ENCODE results near the gene TDRD7. TPM values are rescaled to one million over a fixed set of nuclear protein-coding genes. Genes with fewer than 3 reads are reported as not detected.

TDRD7 gene
- total and polyA plus RNA-seq, 2 donors (not counting 1 experiment from before 2014, with no cell fraction given): 11.5 to 19.7 TPM

DNA sequence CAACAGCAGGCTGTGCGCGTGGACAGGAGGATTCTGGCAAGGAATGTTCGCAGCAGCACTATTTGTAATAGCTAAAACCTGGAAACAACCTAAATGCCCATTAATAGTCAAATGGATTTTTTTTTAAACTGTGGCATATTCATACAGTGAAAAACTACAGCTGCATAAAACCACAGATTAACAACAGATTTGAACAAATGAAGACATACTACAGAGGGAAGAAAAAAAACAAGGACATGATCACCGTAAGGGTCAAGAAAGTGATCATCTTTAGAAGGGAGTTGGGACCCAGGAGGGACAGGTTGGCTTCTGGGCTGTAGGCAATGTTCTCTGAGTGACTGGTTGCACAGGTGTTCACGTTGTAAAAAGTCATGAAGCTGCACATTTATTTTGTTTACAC, 88.4 kb downstream of the TDRD7 start:
- no peak for TF ChIP-seq EZH2 (IDR thresholded peaks at IDR 0.05; ENCODE audit: borderline replicate concordance, insufficient read depth, low read depth, low read length, poor library complexity, severe bottlenecking)
- TF ChIP-seq, protein P1, sequence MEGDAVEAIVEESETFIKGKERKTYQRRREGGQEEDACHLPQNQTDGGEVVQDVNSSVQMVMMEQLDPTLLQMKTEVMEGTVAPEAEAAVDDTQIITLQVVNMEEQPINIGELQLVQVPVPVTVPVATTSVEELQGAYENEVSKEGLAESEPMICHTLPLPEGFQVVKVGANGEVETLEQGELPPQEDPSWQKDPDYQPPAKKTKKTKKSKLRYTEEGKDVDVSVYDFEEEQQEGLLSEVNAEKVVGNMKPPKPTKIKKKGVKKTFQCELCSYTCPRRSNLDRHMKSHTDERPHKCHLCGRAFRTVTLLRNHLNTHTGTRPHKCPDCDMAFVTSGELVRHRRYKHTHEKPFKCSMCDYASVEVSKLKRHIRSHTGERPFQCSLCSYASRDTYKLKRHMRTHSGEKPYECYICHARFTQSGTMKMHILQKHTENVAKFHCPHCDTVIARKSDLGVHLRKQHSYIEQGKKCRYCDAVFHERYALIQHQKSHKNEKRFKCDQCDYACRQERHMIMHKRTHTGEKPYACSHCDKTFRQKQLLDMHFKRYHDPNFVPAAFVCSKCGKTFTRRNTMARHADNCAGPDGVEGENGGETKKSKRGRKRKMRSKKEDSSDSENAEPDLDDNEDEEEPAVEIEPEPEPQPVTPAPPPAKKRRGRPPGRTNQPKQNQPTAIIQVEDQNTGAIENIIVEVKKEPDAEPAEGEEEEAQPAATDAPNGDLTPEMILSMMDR (IDR thresholded peaks at IDR 0.05): no peak
- Histone ChIP-seq H3K9ac (ENCODE audit: low read length) (no peak overlapping the region), H3K9me3 (ENCODE audit: control extremely low read depth in 1 of 3, control insufficient read depth in 2 of 3, insufficient read depth in 1 of 3, low read length in 2 of 3) (peaks cover 0 to 7% (median 0%) of the 10 kb centered on the region in 3 donors), H4K20me1 (ENCODE audit: control insufficient read depth, insufficient read depth, low read length, poor library complexity, severe bottlenecking) (no peaks in the 10 kb centered on the region), H3K79me2 (ENCODE audit: control insufficient read depth, insufficient read depth, low read length) (no peaks in the 10 kb centered on the region), H3K36me3 (replicated peaks in 1 of 2; ENCODE audit: control extremely low read depth in 1 of 2, control insufficient read depth in 1 of 2, extremely low read depth in 1 of 2, insufficient read depth in 2 of 2, low read length in 1 of 2) (peaks cover 2 to 10% of the 10 kb centered on the region in 2 experiments), H3K27ac (ENCODE audit: low read length in 2 of 2) (no peak overlapping the region), H3K4me1 (ENCODE audit: control insufficient read depth in 2 of 2, insufficient read depth in 2 of 2, low read length in 2 of 2) (peaks cover 16 to 20% of the 10 kb centered on the region in 2 donors), H3K4me2 (replicated peaks; ENCODE audit: low read depth, low read length, poor library complexity, severe bottlenecking) (no peak overlapping the region), H3K27me3 (replicated peaks in 1 of 4; ENCODE audit: control extremely low read depth in 1 of 4, control insufficient read depth in 3 of 4, insufficient read depth in 4 of 4, low read length in 3 of 4) (peaks cover 0 to 41% (median 24%) of the 10 kb centered on the region in 4 experiments), H2AFZ (ENCODE audit: insufficient read depth, low read depth, low read length, poor library complexity, severe bottlenecking) (no peak overlapping the region), H3K4me3 (ENCODE audit: control extremely low read depth in 1 of 5, extremely low read depth in 1 of 5, insufficient read depth in 1 of 5, low read depth in 2 of 5, low read length in 4 of 5) (no peak overlapping the region)
- no peak for DNase-seq
- H3K4me1 Mint-ChIP-seq: peaks cover 21% of the 10 kb centered on the region
- H3K9me3 Mint-ChIP-seq (ENCODE audit: insufficient read depth): no peaks in the 10 kb centered on the region
- no CpG with 5 or more reads among the region's 5 CpGs for WGBS (ENCODE audit: insufficient coverage)
- intact Hi-C loops (cut with micrococcal nuclease): loop anchor here (2.0 kb wide), 1 partner anchor 87 kb away; the partner anchor contains the start of gene TDRD7
- peak overlapping the region; percentile 60 for H3K4me3 Mint-ChIP-seq
- peaks cover 37% of the 10 kb centered on the region for H3K27me3 Mint-ChIP-seq
- ChIA-PET CTCF (interaction anchor here (0.6 to 2.0 kb wide), 3 partner anchors 14 to 57 kb away, joined by 3 to 5 read pairs (median 3); no protein-coding TSS in a partner anchor), POLR2A (no interaction called here)
- no peak overlapping the region for H3K27ac Mint-ChIP-seq
- ATAC-seq (ENCODE audit: low read depth): no peak

DNA sequence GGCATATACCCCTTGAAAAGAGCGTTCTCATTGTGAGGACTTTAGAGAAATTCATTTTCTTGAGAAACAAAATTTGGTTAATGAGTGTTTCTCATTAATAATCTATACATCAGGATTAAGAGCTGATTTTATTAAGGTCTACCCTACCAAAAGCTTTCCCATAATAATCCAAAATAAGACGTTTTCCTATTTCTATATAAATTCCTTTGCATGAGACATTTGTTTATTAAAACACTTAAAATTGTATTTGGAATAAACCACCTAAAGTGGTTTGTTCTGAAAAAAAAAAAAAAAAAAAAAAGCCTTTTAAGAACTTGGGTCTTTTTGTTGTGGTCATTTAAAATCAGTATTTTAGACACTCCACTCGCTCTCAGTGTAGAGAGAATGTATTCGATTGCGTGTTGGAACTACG, 88.9 kb downstream of the TDRD7 start:
- Histone ChIP-seq H3K79me2 (ENCODE audit: control insufficient read depth, insufficient read depth, low read length) (no peaks in the 10 kb centered on the region), H2AFZ (ENCODE audit: insufficient read depth, low read depth, low read length, poor library complexity, severe bottlenecking) (peak overlapping the region; percentile 49), H3K4me2 (replicated peaks; ENCODE audit: low read depth, low read length, poor library complexity, severe bottlenecking) (peak overlapping the region; percentile 94), H4K20me1 (ENCODE audit: control insufficient read depth, insufficient read depth, low read length, poor library complexity, severe bottlenecking) (no peaks in the 10 kb centered on the region), H3K27me3 (replicated peaks in 1 of 4; ENCODE audit: control extremely low read depth in 1 of 4, control insufficient read depth in 3 of 4, insufficient read depth in 4 of 4, low read length in 3 of 4) (peaks cover 0 to 46% (median 24%) of the 10 kb centered on the region in 4 experiments), H3K9me3 (ENCODE audit: control extremely low read depth in 1 of 3, control insufficient read depth in 2 of 3, insufficient read depth in 1 of 3, low read length in 2 of 3) (peaks cover 0 to 7% (median 0%) of the 10 kb centered on the region in 3 donors), H3K4me3 (ENCODE audit: control extremely low read depth in 1 of 5, extremely low read depth in 1 of 5, insufficient read depth in 1 of 5, low read depth in 2 of 5, low read length in 4 of 5) (peak overlapping the region in 3 of 5 experiments; percentile 25 to 50 (median 38)), H3K4me1 (ENCODE audit: control insufficient read depth in 2 of 2, insufficient read depth in 2 of 2, low read length in 2 of 2) (peaks cover 16 to 20% of the 10 kb centered on the region in 2 donors), H3K9ac (ENCODE audit: low read length) (peak overlapping the region; percentile 28), H3K27ac (ENCODE audit: low read length in 2 of 2) (no peak overlapping the region), H3K36me3 (replicated peaks in 1 of 2; ENCODE audit: control extremely low read depth in 1 of 2, control insufficient read depth in 1 of 2, extremely low read depth in 1 of 2, insufficient read depth in 2 of 2, low read length in 1 of 2) (peaks cover 2 to 10% of the 10 kb centered on the region in 2 experiments)
- Mint-ChIP-seq H3K27ac (no peak overlapping the region), H3K4me1 (peaks cover 21% of the 10 kb centered on the region), H3K27me3 (peaks cover 37% of the 10 kb centered on the region), H3K9me3 (ENCODE audit: insufficient read depth) (no peaks in the 10 kb centered on the region), H3K4me3 (peak overlapping the region; percentile 89)
- intact Hi-C loops (cut with micrococcal nuclease): loop anchor here (2.0 kb wide), 1 partner anchor 88 kb away; the partner anchor contains the start of gene TDRD7
- CTCF ChIA-PET: interaction anchor here (0.6 to 2.0 kb wide), 6 partner anchors 13 to 98 kb away, joined by 3 to 5 read pairs (median 3); no protein-coding TSS in a partner anchor
- POLR2A ChIA-PET: no interaction called here
- WGBS (ENCODE audit: insufficient coverage): 7% methylated on average over 4 of the region's 6 CpGs
- DNase-seq (no peak), ATAC-seq (ENCODE audit: low read depth) (no peak)
- TF ChIP-seq, protein P1 (IDR thresholded peaks at IDR 0.05): no peak
- TF ChIP-seq EZH2 (IDR thresholded peaks at IDR 0.05; ENCODE audit: borderline replicate concordance, insufficient read depth, low read depth, low read length, poor library complexity, severe bottlenecking): no peak

Measured in B cell (primary cell).